GM12878 (cell line): ENCODE data around the gene FSIP1. TPM values are rescaled to one million over a fixed set of nuclear protein-coding genes. Genes with fewer than 3 reads are reported as not detected.
A peak's percentile ranks its signal among the peaks of the same experiment; 100 is the strongest.

Source experiments
- ATAC-seq: fragments of 200-7000 bp; cut with Tn5 transposase; 3 replicates; pipeline ENCODE4 v1.9.1; 2020; ENCODE audit warnings: mild to moderate bottlenecking, moderate library complexity
- BruUV-seq: library from RNA; stranded (reverse); fragments of 400-500 nt; replicated peaks from 2 replicates; lab custom pipeline; 2021; lab: Mats Ljungman, UMichigan
- CTCF ChIA-PET: fragments of 300-600 bp; sonication (Branson Sonifier 250); formaldehyde crosslinking; extraction: SDS; loops from one replicate; lab custom pipeline; 2021; ENCODE audit warnings: inconsistent platforms; lab: Yijun Ruan, JAX
- POLR2A ChIA-PET: fragments of 350-600 bp; formaldehyde crosslinking; extraction: SDS; loops from one replicate; lab custom pipeline; 2021; ENCODE audit warnings: inconsistent platforms; lab: Charles Lee
- RAD21 ChIA-PET: fragments of 300-600 bp; sonication (Branson Sonifier 250); formaldehyde crosslinking; loops from one replicate; lab custom pipeline; 2023; ENCODE audit warnings: antibody characterized with exemption; ENCODE audit not compliant: unreplicated experiment; lab: Charles Lee
- SMC1A ChIA-PET: fragments of 300-600 bp; sonication (Branson Sonifier 250); formaldehyde crosslinking; loops from one replicate; lab custom pipeline; 2023; ENCODE audit not compliant: unreplicated experiment, uncharacterized antibody; lab: Charles Lee
- DNase-seq: peaks from one replicate; pipeline ENCODE4 v3.0.0-alpha.2; 2011; ENCODE audit warnings: low read depth, low spot score
- FAIRE-seq: peaks from 3 replicates; lab custom pipeline; 2011; peaks lifted over from hg19 to GRCh38; lab: Jason Lieb, UNC
- H2AFZ ChIP-seq: 2 replicates; pipeline ENCODE4 v1.6.0; 2011; ENCODE audit warnings: low read depth, low read length, control low read depth; ENCODE audit not compliant: control insufficient read depth
- H3K27ac ChIP-seq: 2 replicates; pipeline ENCODE4 v1.5.1; 2011; ENCODE audit warnings: control low read depth; ENCODE audit not compliant: control insufficient read depth, insufficient read depth
- H3K27me3 ChIP-seq, 2 experiments: replicated peaks in 1 of 2; 2 replicates each; pipeline versions ENCODE4 v1.6.0 to v1.6.1; 2011; ENCODE audit warnings: low read length in 1 of 2; ENCODE audit not compliant: control insufficient read depth in 2 of 2, insufficient read depth in 2 of 2
- H3K36me3 ChIP-seq, 2 experiments: 2 replicates each; pipeline ENCODE4 v1.5.1; 2011; ENCODE audit warnings: low read length in 1 of 2; ENCODE audit not compliant: control insufficient read depth in 2 of 2, insufficient read depth in 2 of 2
- H3K4me1 ChIP-seq: 2 replicates; pipeline ENCODE4 v1.6.1; 2011; ENCODE audit warnings: mild to moderate bottlenecking, low read length, moderate library complexity, mixed read lengths; ENCODE audit not compliant: control insufficient read depth, insufficient read depth
- H3K4me2 ChIP-seq: 2 replicates; pipeline ENCODE4 v1.6.0; 2011; ENCODE audit warnings: control low read depth; ENCODE audit not compliant: control insufficient read depth, insufficient read depth
- H3K4me3 ChIP-seq: fragments of 200-600 bp; sonication (generic); 2 replicates; pipeline ENCODE4 v1.5.1; 2016
- H3K79me2 ChIP-seq: 2 replicates; pipeline ENCODE4 v1.6.0; 2011; ENCODE audit warnings: low read length; ENCODE audit not compliant: control insufficient read depth, insufficient read depth
- H3K9ac ChIP-seq: 2 replicates; pipeline ENCODE4 v1.8.0; 2011; ENCODE audit warnings: low read length, control low read depth, mixed read lengths; ENCODE audit not compliant: control insufficient read depth, insufficient read depth
- H3K9me3 ChIP-seq: replicated peaks from 3 replicates; pipeline ENCODE4 v1.5.1; 2011; ENCODE audit warnings: mild to moderate bottlenecking, low read length; ENCODE audit not compliant: control insufficient read depth, insufficient read depth
- H4K20me1 ChIP-seq: 2 replicates; pipeline ENCODE4 v1.6.0; 2011; ENCODE audit not compliant: control insufficient read depth, insufficient read depth
- ASH2L ChIP-seq: fragments of 300-600, 200-600 bp; sonication (generic); IDR thresholded peaks from 2 replicates; pipeline ENCODE4 v1.6.1; 2017; ENCODE audit warnings: low read depth, mild to moderate bottlenecking, borderline replicate concordance
- CEBPB ChIP-seq, 2 experiments: fragments of 150-350 bp in 1 of 2; IDR thresholded peaks; 2 replicates each; pipeline ENCODE4 v1.6.1; 2012 to 2014; ENCODE audit warnings: low read depth in 2 of 2, low read length in 2 of 2, borderline replicate concordance in 1 of 2, inconsistent platforms in 1 of 2
- CHD4 ChIP-seq: fragments of 200-600 bp; sonication (generic); IDR thresholded peaks from 2 replicates; pipeline ENCODE4 v1.6.1; 2016; ENCODE audit warnings: mild to moderate bottlenecking
- JUND ChIP-seq: IDR thresholded peaks from 2 replicates; pipeline ENCODE4 v1.6.1; 2012; ENCODE audit warnings: low read depth, mild to moderate bottlenecking, low read length, improper control_type of control experiment, moderate library complexity
- MEF2A ChIP-seq: IDR thresholded peaks from 2 replicates; pipeline ENCODE4 v1.6.1; 2011; ENCODE audit warnings: low read depth, mild to moderate bottlenecking, low read length, moderate library complexity; ENCODE audit not compliant: insufficient read depth
- MEF2B ChIP-seq: fragments of 450-650 bp; IDR thresholded peaks from 2 replicates; pipeline ENCODE4 v1.6.1; 2018; ENCODE audit warnings: mild to moderate bottlenecking, moderate library complexity; ENCODE audit not compliant: partially characterized antibody, poor library complexity, severe bottlenecking
- MXI1 ChIP-seq: fragments of 150-350 bp; IDR thresholded peaks from 2 replicates; pipeline ENCODE4 v1.6.1; 2011; ENCODE audit warnings: low read depth, mild to moderate bottlenecking, inconsistent platforms, low read length, improper control_type of control experiment
- MYC ChIP-seq: IDR thresholded peaks from 2 replicates; pipeline ENCODE4 v1.6.1; 2011; ENCODE audit warnings: mild to moderate bottlenecking, low read length, moderate library complexity, inconsistent platforms; ENCODE audit not compliant: insufficient read depth, insufficient replicate concordance, insufficient read length, severe bottlenecking
- NBN ChIP-seq: fragments of 450-650 bp; IDR thresholded peaks from 2 replicates; pipeline ENCODE4 v1.6.1; 2016
- NR2C1 ChIP-seq: fragments of 450-650 bp; IDR thresholded peaks from 2 replicates; pipeline ENCODE4 v1.6.1; 2017; ENCODE audit warnings: antibody characterized with exemption, mild to moderate bottlenecking, moderate library complexity
- PAX8 ChIP-seq: fragments of 450-650 bp; IDR thresholded peaks from 2 replicates; pipeline ENCODE4 v1.6.1; 2017; ENCODE audit warnings: mild to moderate bottlenecking, moderate library complexity
- PML ChIP-seq: IDR thresholded peaks from 2 replicates; pipeline ENCODE4 v1.6.1; 2012; ENCODE audit warnings: low read length, inconsistent platforms
- POLR2AphosphoS2 ChIP-seq: IDR thresholded peaks from 2 replicates; pipeline ENCODE4 v1.6.1; 2011; ENCODE audit warnings: low read depth, mild to moderate bottlenecking, low read length, improper control_type of control experiment, moderate library complexity
- TAF1 ChIP-seq: IDR thresholded peaks from 2 replicates; pipeline ENCODE4 v1.6.1; 2011; ENCODE audit warnings: mild to moderate bottlenecking, low read depth, low read length, borderline replicate concordance
- TBL1XR1 ChIP-seq: IDR thresholded peaks from 2 replicates; pipeline ENCODE4 v1.6.1; 2012; ENCODE audit warnings: low read depth, low read length, improper control_type of control experiment
- ZSCAN29 ChIP-seq: fragments of 450-650 bp; IDR thresholded peaks from 2 replicates; pipeline ENCODE4 v1.6.1; 2017; ENCODE audit warnings: mild to moderate bottlenecking, moderate library complexity
- WGBS: methylation state at CpG from one replicate; pipeline ENCODE4 v1.1.6; 2016; ENCODE audit warnings: low lambda C conversion rate; ENCODE audit not compliant: insufficient replicate concordance, insufficient coverage; ENCODE audit errors: missing lambda C conversion rate; 5-methylcytosine and 5-hydroxymethylcytosine counted together
- in situ Hi-C: fragments of 300-500 bp; cut with MboI; formaldehyde crosslinking; loops from 9 replicates; pipeline ENCODE4 v1.14.3; 2018; ENCODE audit warnings: mixed read lengths
- intact Hi-C: fragments of 100-400 bp; cut with micrococcal nuclease; formaldehyde crosslinking; loops from one replicate; pipeline ENCODE4 v1.14.2; 2022; ENCODE audit not compliant: unreplicated experiment
- polyA plus RNA-seq, 11 experiments: library from polyadenylated mRNA; depleted of rRNA in 4 of 11; unstranded in 6 of 11; stranded (reverse) in 5 of 11; fragments of >200 nt; fragmentation: Nextera tagmentation in 4 of 11; fragmentation: Illumina TruSeq in 1 of 11; extraction: Ambion mirVana in 4 of 11; extraction: Trizol in 1 of 11; gene quantifications; 1 replicate in 1 of 11; 2 replicates in 10 of 11; pipeline versions ENCODE4 v1.2.1 to v1.2.3, GENCODE V29; 2011 to 2016; ENCODE audit warnings: inconsistent platforms in 2 of 11, missing spikeins in 2 of 11, low read depth in 1 of 11
- total RNA-seq, 4 experiments: library from RNA; depleted of rRNA in 3 of 4; stranded (reverse); fragments of >200 nt in 3 of 4; fragmentation: Illumina TruSeq in 1 of 4; extraction: Trizol in 1 of 4; gene quantifications; 2 replicates each; pipeline versions ENCODE4 v1.2.1 to v1.2.3, GENCODE V29; 2013 to 2021
- TF ChIP-seq, protein P1 (sequence below): IDR thresholded peaks from 2 replicates; pipeline ENCODE4 v1.6.1; 2011; ENCODE audit warnings: low read depth, low read length, improper control_type of control experiment, borderline replicate concordance
- TF ChIP-seq, protein P2 (sequence below): fragments of 450-650 bp; IDR thresholded peaks from 2 replicates; pipeline ENCODE4 v1.6.1; 2017; ENCODE audit warnings: antibody characterized with exemption, mild to moderate bottlenecking, moderate library complexity
- TF ChIP-seq, protein P3 (sequence below): IDR thresholded peaks from 2 replicates; pipeline ENCODE4 v1.6.1; 2011; ENCODE audit warnings: borderline replicate concordance, low read depth, mild to moderate bottlenecking, moderate library complexity, mixed read lengths, low read length; ENCODE audit not compliant: insufficient read depth; ENCODE audit errors: extremely low read length

The FSIP1 gene
- total and polyA plus RNA-seq, 10 of the 15 experiments (the other 5 are each of a cell fraction or from before 2014, with no cell fraction given), result 0.15 to 0.67 (median 0.35) TPM

DNA sequence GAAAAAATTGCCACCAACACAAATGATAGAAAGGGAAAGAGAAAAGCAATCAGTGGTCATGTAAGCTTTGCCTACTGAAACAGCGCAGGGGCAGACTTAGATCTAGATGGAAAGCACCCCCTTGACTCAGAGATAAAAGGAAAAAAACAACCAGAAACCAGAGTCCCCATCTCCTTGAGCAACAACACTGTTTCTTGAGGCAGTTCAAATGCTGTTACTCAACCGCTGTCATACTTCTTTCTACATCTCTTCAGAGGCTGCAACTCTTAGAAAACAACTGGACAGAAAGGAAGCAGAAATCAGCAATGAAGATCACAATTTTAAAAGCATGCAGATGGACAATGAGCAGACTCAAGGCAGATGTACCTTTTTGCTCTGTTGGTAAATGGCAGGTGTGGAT, 36.5 kb downstream of the FSIP1 start:
- no peak overlapping the region for H2AFZ ChIP-seq
- H3K36me3 ChIP-seq, result no peaks in the 10 kb centered on the region
- 46% methylated on average over 2 of the region's 2 CpGs for WGBS
- H3K9me3 ChIP-seq, result no peaks in the 10 kb centered on the region
- no peak overlapping the region for H3K27ac ChIP-seq
- in situ Hi-C loops, result loop anchor here (10.0 kb wide), 1 partner anchor 1031 kb away; no protein-coding TSS in a partner anchor
- SMC1A ChIA-PET, result interaction anchor here (0.9 kb wide), 1 partner anchor 20 kb away, joined by 3 read pairs; no protein-coding TSS in a partner anchor
- TF ChIP-seq PAX8, result no peak
- no peak for TF ChIP-seq MEF2A
- TF ChIP-seq ZSCAN29, result no peak
- no peak for TF ChIP-seq POLR2AphosphoS2
- no peak for TF ChIP-seq CEBPB (IDR thresholded peaks at IDR 0.05; ENCODE audit: borderline replicate concordance in 1 of 2, low read depth in 2 of 2, low read length in 2 of 2)
- TF ChIP-seq JUND, result no peak
- TF ChIP-seq, protein P1, sequence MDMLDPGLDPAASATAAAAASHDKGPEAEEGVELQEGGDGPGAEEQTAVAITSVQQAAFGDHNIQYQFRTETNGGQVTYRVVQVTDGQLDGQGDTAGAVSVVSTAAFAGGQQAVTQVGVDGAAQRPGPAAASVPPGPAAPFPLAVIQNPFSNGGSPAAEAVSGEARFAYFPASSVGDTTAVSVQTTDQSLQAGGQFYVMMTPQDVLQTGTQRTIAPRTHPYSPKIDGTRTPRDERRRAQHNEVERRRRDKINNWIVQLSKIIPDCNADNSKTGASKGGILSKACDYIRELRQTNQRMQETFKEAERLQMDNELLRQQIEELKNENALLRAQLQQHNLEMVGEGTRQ, result no peak
- TF ChIP-seq, protein P2, sequence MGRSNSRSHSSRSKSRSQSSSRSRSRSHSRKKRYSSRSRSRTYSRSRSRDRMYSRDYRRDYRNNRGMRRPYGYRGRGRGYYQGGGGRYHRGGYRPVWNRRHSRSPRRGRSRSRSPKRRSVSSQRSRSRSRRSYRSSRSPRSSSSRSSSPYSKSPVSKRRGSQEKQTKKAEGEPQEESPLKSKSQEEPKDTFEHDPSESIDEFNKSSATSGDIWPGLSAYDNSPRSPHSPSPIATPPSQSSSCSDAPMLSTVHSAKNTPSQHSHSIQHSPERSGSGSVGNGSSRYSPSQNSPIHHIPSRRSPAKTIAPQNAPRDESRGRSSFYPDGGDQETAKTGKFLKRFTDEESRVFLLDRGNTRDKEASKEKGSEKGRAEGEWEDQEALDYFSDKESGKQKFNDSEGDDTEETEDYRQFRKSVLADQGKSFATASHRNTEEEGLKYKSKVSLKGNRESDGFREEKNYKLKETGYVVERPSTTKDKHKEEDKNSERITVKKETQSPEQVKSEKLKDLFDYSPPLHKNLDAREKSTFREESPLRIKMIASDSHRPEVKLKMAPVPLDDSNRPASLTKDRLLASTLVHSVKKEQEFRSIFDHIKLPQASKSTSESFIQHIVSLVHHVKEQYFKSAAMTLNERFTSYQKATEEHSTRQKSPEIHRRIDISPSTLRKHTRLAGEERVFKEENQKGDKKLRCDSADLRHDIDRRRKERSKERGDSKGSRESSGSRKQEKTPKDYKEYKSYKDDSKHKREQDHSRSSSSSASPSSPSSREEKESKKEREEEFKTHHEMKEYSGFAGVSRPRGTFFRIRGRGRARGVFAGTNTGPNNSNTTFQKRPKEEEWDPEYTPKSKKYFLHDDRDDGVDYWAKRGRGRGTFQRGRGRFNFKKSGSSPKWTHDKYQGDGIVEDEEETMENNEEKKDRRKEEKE, result no peak
- TF ChIP-seq MXI1, result no peak
- no peak for TF ChIP-seq NR2C1
- TF ChIP-seq PML, result no peak
- no peak for TF ChIP-seq MEF2B
- TF ChIP-seq ASH2L, result no peak
- TF ChIP-seq CHD4, result no peak
- no peak for TF ChIP-seq TBL1XR1
- TF ChIP-seq, protein P3, sequence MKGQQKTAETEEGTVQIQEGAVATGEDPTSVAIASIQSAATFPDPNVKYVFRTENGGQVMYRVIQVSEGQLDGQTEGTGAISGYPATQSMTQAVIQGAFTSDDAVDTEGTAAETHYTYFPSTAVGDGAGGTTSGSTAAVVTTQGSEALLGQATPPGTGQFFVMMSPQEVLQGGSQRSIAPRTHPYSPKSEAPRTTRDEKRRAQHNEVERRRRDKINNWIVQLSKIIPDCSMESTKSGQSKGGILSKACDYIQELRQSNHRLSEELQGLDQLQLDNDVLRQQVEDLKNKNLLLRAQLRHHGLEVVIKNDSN, result no peak
- TF ChIP-seq TAF1, result no peak
- TF ChIP-seq MYC, result no peak
- no peak for TF ChIP-seq NBN
- TF ChIP-seq, all 136 proteins: peak for 0
- Histone ChIP-seq H3K27me3 (peaks cover 0 to 3% of the 10 kb centered on the region in 2 experiments; a peak in 1 of 4 replicates), H3K4me2 (no peak overlapping the region), H4K20me1 (no peaks in the 10 kb centered on the region), H3K9ac (no peak overlapping the region), H3K4me1 (no peaks in the 10 kb centered on the region), H3K4me3 (no peak overlapping the region), H3K79me2 (no peaks in the 10 kb centered on the region)
- peak; percentile 38; the same call in 2 of the 3 replicates for ATAC-seq
- intact Hi-C loops, result no loop called here
- FAIRE-seq, result no peak
- ChIA-PET CTCF (interaction anchor here (1.2 to 2.6 kb wide), 2 partner anchors 11 to 21 kb away, joined by 4 to 16 read pairs; no protein-coding TSS in a partner anchor), RAD21 (no interaction called here), POLR2A (no interaction called here)
- no TSS peak for BruUV-seq
- no peak for DNase-seq
